ENCODE results near the gene PLCL2.

- TF ChIP-seq CTCF (conservative IDR thresholded peaks at IDR 0.05 in 1 of 2, IDR thresholded peaks at IDR 0.05 in 1 of 2; ENCODE audit: extremely low read depth in 1 of 2, insufficient read depth in 1 of 2, low read depth in 1 of 2, low read length in 2 of 2) = no peak
- no peak for TF ChIP-seq EZH2 (IDR thresholded peaks at IDR 0.05; ENCODE audit: borderline replicate concordance, low read length)
These were observed 181.1 kb downstream of the PLCL2 start for GRCh38 chr3:17065881-17066280.

Data from mammary epithelial cell (primary cell).